ENCODE measurements around the gene ASCL5.
"Not testable (repeated sequence)": the region's sequence is repeated elsewhere in the genome, so short reads cannot be mapped to it uniquely, and the experiment has no call there.

Gene ASCL5
- 0.56 reads per million for total RNA-seq

- no peak for DNase-seq
Observed at GRCh38 chr1:201126832-201127754, at the start of gene ASCL5. Gene ASCL5, minus strand, starts transcription at chr1:201127184. Its CDS starts 11,812 bp downstream, at chr1:201115372.

GRCh38 chr1:201175820-201176500, 49.0 kb upstream of the ASCL5 start:
- no peak for DNase-seq

DNA sequence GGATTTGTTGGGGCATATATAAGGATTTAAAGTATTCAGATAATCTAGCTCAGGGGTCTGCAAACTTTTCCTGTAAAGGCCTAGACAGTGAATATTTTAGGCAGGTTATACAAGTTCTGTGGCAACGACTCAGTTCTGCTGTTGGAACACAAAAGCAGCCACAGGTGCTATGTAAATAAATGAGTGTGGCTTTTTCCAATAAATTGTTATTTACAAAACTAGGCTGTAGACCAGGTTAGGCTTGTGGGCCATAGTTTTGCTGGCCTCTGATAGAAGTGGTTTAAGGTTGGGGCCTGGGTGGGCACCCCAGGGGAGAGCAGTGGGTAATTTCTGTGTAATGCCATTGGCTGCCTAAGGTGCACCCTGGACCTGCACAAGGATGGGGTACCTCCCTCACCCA, 46.8 kb upstream of the ASCL5 start:
- DNase-seq, result no peak

- no peak for DNase-seq
Observed at GRCh38 chr1:201172999-201173610, 46.1 kb upstream of the ASCL5 start.

DNA sequence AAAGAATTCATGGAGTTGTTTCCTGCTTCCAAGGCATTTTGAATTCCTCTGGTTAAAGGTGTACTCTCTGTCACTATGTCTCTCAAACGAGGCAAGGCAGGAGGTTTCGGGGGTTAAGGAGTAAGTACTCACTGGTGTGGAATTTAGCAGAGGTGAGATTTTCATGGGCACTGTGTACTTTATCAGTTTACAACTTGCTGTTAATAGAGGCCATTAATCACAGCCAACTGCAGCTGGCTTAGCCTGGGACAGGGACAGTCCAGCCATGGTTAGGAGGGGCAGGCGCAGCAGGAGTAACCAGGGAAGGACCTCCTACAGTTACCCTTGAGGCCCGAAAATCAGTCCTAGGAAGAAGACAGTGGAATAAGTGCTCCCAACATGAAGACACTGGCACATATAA, 45.3 kb upstream of the ASCL5 start:
- no peak for DNase-seq

- peak; percentile 12 for DNase-seq
Observed at GRCh38 chr1:201171063-201172036, 44.4 kb upstream of the ASCL5 start.

GRCh38 chr1:201170533-201171062, 43.6 kb upstream of the ASCL5 start:
- DNase-seq, result peak; percentile 55

DNA sequence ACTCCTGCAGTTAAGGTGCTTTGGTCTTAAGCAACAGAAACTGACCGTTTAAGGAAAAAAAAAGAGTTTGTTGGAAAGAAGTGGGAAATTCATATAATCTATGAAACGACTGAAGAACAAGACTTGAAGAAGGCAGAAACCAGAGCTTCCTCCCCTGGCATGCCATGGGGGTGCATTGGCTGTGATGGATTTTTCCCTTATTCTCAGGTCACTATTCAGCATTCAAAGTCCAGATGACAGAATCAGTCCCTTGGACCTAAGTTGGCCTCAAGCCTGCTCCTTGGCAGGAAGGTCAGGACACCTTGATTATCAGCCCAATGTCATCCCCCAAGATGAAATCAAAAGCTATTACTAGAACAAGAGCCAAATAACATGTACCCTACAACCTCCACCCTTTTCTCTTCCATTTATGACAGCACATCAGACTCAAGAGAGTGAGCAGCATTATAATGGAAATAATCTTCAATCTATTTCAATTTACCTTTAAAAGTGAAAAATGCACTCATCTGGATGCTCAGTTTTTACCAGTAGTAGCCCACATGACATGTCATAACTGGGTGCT, 43.1 kb upstream of the ASCL5 start:
- DNase-seq, result no peak

DNA sequence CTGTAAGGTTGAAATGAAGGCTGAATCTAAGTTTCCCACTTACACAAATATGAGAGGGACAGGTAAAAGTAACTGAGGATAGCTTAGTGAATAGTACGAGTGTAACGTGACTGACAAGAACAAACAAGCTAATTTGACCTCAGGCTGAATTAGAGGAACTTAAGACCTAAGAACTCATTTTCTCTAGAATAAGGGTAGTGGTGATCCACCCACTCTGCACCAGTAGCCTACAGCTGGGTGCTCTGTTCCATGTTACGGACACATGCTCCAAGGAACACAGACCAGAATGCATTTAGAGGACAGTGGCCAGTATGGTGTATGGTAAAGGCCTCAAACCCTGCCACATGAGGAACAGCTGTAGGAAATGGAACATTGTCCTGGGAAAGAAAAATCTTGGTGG, 42.2 kb upstream of the ASCL5 start:
- no peak for DNase-seq

- no peak for DNase-seq
Observed at GRCh38 chr1:201167041-201167991, 40.3 kb upstream of the ASCL5 start.

GRCh38 chr1:201164645-201165044, 37.7 kb upstream of the ASCL5 start:
- no peak for DNase-seq

GRCh38 chr1:201163707-201164106, 36.7 kb upstream of the ASCL5 start:
- DNase-seq, result no peak

DNA sequence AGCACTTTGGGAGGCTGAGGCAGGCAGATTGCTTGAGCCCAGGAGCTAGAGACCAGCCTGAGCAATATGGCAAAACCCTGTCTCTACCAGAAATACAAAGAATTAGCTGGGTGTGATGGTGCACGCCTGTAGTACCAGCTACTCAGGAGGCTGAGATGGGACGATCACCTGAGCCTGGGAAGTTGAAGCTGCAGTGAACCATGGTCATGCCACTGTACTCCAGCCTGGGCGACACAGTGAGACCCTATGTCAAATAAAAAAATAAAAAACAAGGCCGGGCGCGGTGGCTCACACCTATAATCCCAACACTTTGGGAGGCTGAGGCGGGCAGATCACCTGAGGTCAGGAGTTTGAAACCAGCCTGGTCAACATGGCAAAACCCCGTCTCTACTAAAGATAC, 36.1 kb upstream of the ASCL5 start:
- not testable (repeated sequence) for DNase-seq

DNA sequence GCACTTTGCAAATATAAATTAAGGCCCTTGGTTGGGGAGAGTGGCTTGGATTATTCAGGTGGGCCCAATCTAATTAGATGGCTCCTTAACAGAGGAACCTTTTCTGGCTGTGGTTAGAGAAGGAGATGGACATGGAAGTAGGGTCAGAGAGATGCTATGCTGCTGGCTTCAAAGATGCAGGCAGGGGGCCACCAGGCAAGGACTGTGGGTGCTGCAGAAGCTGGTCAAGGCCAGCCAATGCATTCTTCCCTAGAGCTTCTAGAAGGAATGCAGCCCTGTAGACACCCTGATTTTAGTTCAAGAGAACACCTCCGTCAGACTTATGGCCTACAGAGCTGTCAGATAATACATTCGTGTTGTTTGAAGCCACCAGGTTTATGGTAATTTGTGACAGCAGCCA, 31.0 kb upstream of the ASCL5 start:
- no peak for DNase-seq

GRCh38 chr1:201156819-201157218, 29.8 kb upstream of the ASCL5 start:
- no peak for DNase-seq

GRCh38 chr1:201156346-201156745, 29.4 kb upstream of the ASCL5 start:
- DNase-seq, result no peak

DNA sequence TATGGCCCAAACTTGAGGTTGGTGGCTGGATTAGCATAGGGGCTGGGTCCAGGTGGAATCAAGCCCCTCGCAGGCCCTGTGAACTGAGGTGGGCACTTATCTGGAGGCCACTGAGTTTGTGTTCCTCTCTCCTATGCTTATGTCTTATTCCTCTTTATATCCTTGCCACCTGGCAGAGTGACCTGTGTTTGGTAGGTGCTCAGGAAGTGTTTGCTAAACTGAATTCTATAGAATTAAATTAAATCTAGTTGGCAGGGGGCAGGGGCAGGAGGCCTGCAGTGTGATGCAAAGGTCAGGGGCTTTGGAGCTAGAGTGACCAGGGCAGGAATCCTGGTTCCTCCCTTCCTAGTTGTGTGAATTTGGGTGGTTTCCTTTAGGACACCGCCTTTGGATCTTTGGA, 28.4 kb upstream of the ASCL5 start:
- DNase-seq, result no peak

GRCh38 chr1:201154389-201155165, 27.6 kb upstream of the ASCL5 start, which contains the start of gene TMEM9:
Gene TMEM9, minus strand, starts transcription at chr1:201154474. Its CDS starts 551 bp downstream, at chr1:201153923.
- DNase-seq, result peak; percentile 98
